ENCODE data around the gene CYS1.

The CYS1 gene

GRCh38 chr2:10048501-10049171 is 31.6 kb downstream of the CYS1 start:
- Mint-ChIP-seq H3K4me1 (peaks cover 17% of the 10 kb centered on the region), H3K36me3 (peaks cover 1% of the 10 kb centered on the region), H3K27ac (no peak overlapping the region), H3K27me3 (no peaks in the 10 kb centered on the region), H3K4me3 (no peak overlapping the region), H3K9me3 (no peaks in the 10 kb centered on the region)

- H3K9me3 Mint-ChIP-seq = no peaks in the 10 kb centered on the region
- no peak overlapping the region for H3K4me3 Mint-ChIP-seq
- H3K27ac Mint-ChIP-seq = no peak overlapping the region
- peaks cover 1% of the 10 kb centered on the region for H3K36me3 Mint-ChIP-seq
- H3K27me3 Mint-ChIP-seq = no peaks in the 10 kb centered on the region
- H3K4me1 Mint-ChIP-seq = peaks cover 18% of the 10 kb centered on the region
These were observed 32.4 kb downstream of the CYS1 start for GRCh38 chr2:10047616-10048500.

GRCh38 chr2:10046931-10047330 is 33.3 kb downstream of the CYS1 start:
- H3K27ac Mint-ChIP-seq = no peak overlapping the region
- no peak overlapping the region for H3K4me3 Mint-ChIP-seq
- no peaks in the 10 kb centered on the region for H3K36me3 Mint-ChIP-seq
- H3K9me3 Mint-ChIP-seq = no peaks in the 10 kb centered on the region
- no peaks in the 10 kb centered on the region for H3K27me3 Mint-ChIP-seq
- H3K4me1 Mint-ChIP-seq = peaks cover 25% of the 10 kb centered on the region

GRCh38 chr2:10045561-10046355 is 34.5 kb downstream of the CYS1 start:
- Mint-ChIP-seq H3K27me3 (no peaks in the 10 kb centered on the region), H3K27ac (peak overlapping the region; percentile 65), H3K36me3 (no peaks in the 10 kb centered on the region), H3K9me3 (no peaks in the 10 kb centered on the region), H3K4me1 (peaks cover 25% of the 10 kb centered on the region), H3K4me3 (no peak overlapping the region)

- Mint-ChIP-seq H3K9me3 (no peaks in the 10 kb centered on the region), H3K4me1 (peaks cover 25% of the 10 kb centered on the region), H3K27ac (peak overlapping the region; percentile 61), H3K4me3 (peak overlapping the region; percentile 82), H3K36me3 (no peaks in the 10 kb centered on the region), H3K27me3 (no peaks in the 10 kb centered on the region)
These were observed 36.2 kb downstream of the CYS1 start for GRCh38 chr2:10043906-10044601.

GRCh38 chr2:10043256-10043905 is 36.8 kb downstream of the CYS1 start, which contains the start of gene KLF11:
KLF11 (plus strand) TSS chr2:10043550; CDS start chr2:10043717, 167 bp downstream.
- Mint-ChIP-seq H3K4me3 (peak within 1 kb of the TSS; percentile 83), H3K27ac (peak within 1 kb of the TSS; percentile 92), H3K27me3 (no peaks in the 10 kb centered on the region), H3K4me1 (peaks cover 25% of the 10 kb centered on the region), H3K9me3 (no peaks in the 10 kb centered on the region), H3K36me3 (no peaks in the 10 kb centered on the region)

GRCh38 chr2:10042301-10043161 is 37.7 kb downstream of the CYS1 start:
- Mint-ChIP-seq H3K27ac (peak overlapping the region; percentile 92), H3K4me1 (peaks cover 25% of the 10 kb centered on the region), H3K27me3 (no peaks in the 10 kb centered on the region), H3K36me3 (no peaks in the 10 kb centered on the region), H3K9me3 (no peaks in the 10 kb centered on the region), H3K4me3 (peak overlapping the region; percentile 83)

- peak overlapping the region; percentile 39 for H3K4me3 Mint-ChIP-seq
- H3K4me1 Mint-ChIP-seq = peaks cover 25% of the 10 kb centered on the region
- no peaks in the 10 kb centered on the region for H3K9me3 Mint-ChIP-seq
- no peaks in the 10 kb centered on the region for H3K36me3 Mint-ChIP-seq
- no peak overlapping the region for H3K27ac Mint-ChIP-seq
- no peaks in the 10 kb centered on the region for H3K27me3 Mint-ChIP-seq
These were observed 38.5 kb downstream of the CYS1 start for GRCh38 chr2:10041711-10042110.

GRCh38 chr2:10039658-10040410 is 40.4 kb downstream of the CYS1 start:
- H3K4me3 Mint-ChIP-seq = no peak overlapping the region
- no peak overlapping the region for H3K27ac Mint-ChIP-seq
- no peaks in the 10 kb centered on the region for H3K36me3 Mint-ChIP-seq
- H3K4me1 Mint-ChIP-seq = peaks cover 14% of the 10 kb centered on the region
- no peaks in the 10 kb centered on the region for H3K27me3 Mint-ChIP-seq
- no peaks in the 10 kb centered on the region for H3K9me3 Mint-ChIP-seq

GRCh38 chr2:10038716-10039115 is 41.5 kb downstream of the CYS1 start:
- H3K9me3 Mint-ChIP-seq = no peaks in the 10 kb centered on the region
- H3K27ac Mint-ChIP-seq = no peak overlapping the region
- peaks cover 8% of the 10 kb centered on the region for H3K4me1 Mint-ChIP-seq
- no peaks in the 10 kb centered on the region for H3K36me3 Mint-ChIP-seq
- no peaks in the 10 kb centered on the region for H3K27me3 Mint-ChIP-seq
- no peak overlapping the region for H3K4me3 Mint-ChIP-seq

- Mint-ChIP-seq H3K27me3 (no peaks in the 10 kb centered on the region), H3K4me3 (no peak overlapping the region), H3K9me3 (no peaks in the 10 kb centered on the region), H3K27ac (no peak overlapping the region), H3K36me3 (no peaks in the 10 kb centered on the region), H3K4me1 (peaks cover 8% of the 10 kb centered on the region)
These were observed 42.1 kb downstream of the CYS1 start for GRCh38 chr2:10038123-10038522.

- H3K27ac Mint-ChIP-seq = no peak overlapping the region
- no peaks in the 10 kb centered on the region for H3K9me3 Mint-ChIP-seq
- no peak overlapping the region for H3K4me3 Mint-ChIP-seq
- no peaks in the 10 kb centered on the region for H3K36me3 Mint-ChIP-seq
- no peaks in the 10 kb centered on the region for H3K27me3 Mint-ChIP-seq
- no peaks in the 10 kb centered on the region for H3K4me1 Mint-ChIP-seq
These were observed 43.9 kb downstream of the CYS1 start for GRCh38 chr2:10036095-10036884.

GRCh38 chr2:10035633-10036032 is 44.6 kb downstream of the CYS1 start:
- Mint-ChIP-seq H3K4me1 (no peaks in the 10 kb centered on the region), H3K27me3 (no peaks in the 10 kb centered on the region), H3K36me3 (no peaks in the 10 kb centered on the region), H3K4me3 (no peak overlapping the region), H3K9me3 (no peaks in the 10 kb centered on the region), H3K27ac (no peak overlapping the region)

All from activated naive CD4-positive, alpha-beta T cell treated with anti-CD3 and anti-CD28 coated beads, Interleukin-2, amount 50 U/mL, for 24 hours (primary cell).